Panc1 (cell line): ENCODE data around the gene HS3ST6. TPM values are rescaled to one million over a fixed set of nuclear protein-coding genes. Genes with fewer than 3 reads are reported as not detected.
A peak's percentile ranks its signal among the peaks of the same experiment; 100 is the strongest.
"Not testable (repeated sequence)": the region's sequence is repeated elsewhere in the genome, so short reads cannot be mapped to it uniquely, and the experiment has no call there.

Experiments
- ATAC-seq: fragments of 200-7000 bp; cut with Tn5 transposase; 2 replicates; pipeline ENCODE4 v1.9.1; 2020; ENCODE audit warnings: mild to moderate bottlenecking, moderate library complexity
- BruUV-seq: library from RNA; stranded (reverse); fragments of 400-500 nt; replicated peaks from 2 replicates; lab custom pipeline; 2021; lab: Mats Ljungman, UMichigan
- CTCF ChIA-PET: fragments of 300-600 bp; sonication (Branson Sonifier 250); formaldehyde crosslinking; loops from one replicate; lab custom pipeline; 2022; ENCODE audit warnings: antibody characterized with exemption; lab: Charles Lee
- POLR2A ChIA-PET: fragments of 300-600 bp; sonication (Branson Sonifier 250); formaldehyde crosslinking; loops from one replicate; lab custom pipeline; 2022; ENCODE audit warnings: antibody characterized with exemption; lab: Charles Lee
- DNase-seq: peaks from one replicate; pipeline ENCODE4 v3.0.0-alpha.2; 2010; ENCODE audit warnings: low read depth, low spot score
- H3K27ac ChIP-seq: 2 replicates; pipeline ENCODE4 v1.5.1; 2011; ENCODE audit warnings: mild to moderate bottlenecking, low read length, inconsistent platforms
- H3K27me3 ChIP-seq: fragments of 200-500 bp; sonication (Bioruptor generic); 2 replicates; pipeline ENCODE4 v1.6.0; 2014; ENCODE audit warnings: low read length, inconsistent platforms; ENCODE audit not compliant: control insufficient read depth, insufficient read depth
- H3K36me3 ChIP-seq: fragments of 200-500 bp; sonication (Bioruptor generic); 2 replicates; pipeline ENCODE4 v1.5.1; 2014; ENCODE audit warnings: inconsistent platforms, mild to moderate bottlenecking, low read length, moderate library complexity; ENCODE audit not compliant: control insufficient read depth, insufficient read depth
- H3K4me1 ChIP-seq: 2 replicates; pipeline ENCODE4 v1.5.1; 2011; ENCODE audit warnings: inconsistent platforms, mild to moderate bottlenecking, low read length, moderate library complexity; ENCODE audit not compliant: control insufficient read depth, insufficient read depth
- H3K4me3 ChIP-seq, 2 experiments: 2 replicates each; pipeline ENCODE4 v1.5.1; 2011 to 2012; ENCODE audit warnings: low read depth in 2 of 2, low read length in 2 of 2, mild to moderate bottlenecking in 2 of 2, inconsistent platforms in 1 of 2, moderate library complexity in 1 of 2
- H3K9me3 ChIP-seq: fragments of 200-500 bp; sonication (Bioruptor generic); 2 replicates; pipeline ENCODE4 v1.5.1; 2014; ENCODE audit warnings: low read depth, mild to moderate bottlenecking, inconsistent platforms, low read length, moderate library complexity; ENCODE audit not compliant: control insufficient read depth, insufficient read depth
- POLR2AphosphoS5 ChIP-seq: IDR thresholded peaks from 2 replicates; pipeline ENCODE4 v1.6.1; 2012; ENCODE audit warnings: mild to moderate bottlenecking, low read depth, low read length, moderate library complexity
- REST ChIP-seq, 2 experiments: IDR thresholded peaks; 2 replicates each; pipeline ENCODE4 v1.6.1; 2011 to 2012; ENCODE audit warnings: low read depth in 2 of 2, control low read depth in 1 of 2, low read length in 1 of 2, mild to moderate bottlenecking in 1 of 2, moderate library complexity in 1 of 2; ENCODE audit not compliant: insufficient read depth in 1 of 2
- SIN3A ChIP-seq: IDR thresholded peaks from 2 replicates; pipeline ENCODE4 v1.6.1; 2012; ENCODE audit warnings: low read depth, mild to moderate bottlenecking, low read length, moderate library complexity, borderline replicate concordance; ENCODE audit not compliant: insufficient read depth
- TCF7L2 ChIP-seq: IDR thresholded peaks from 2 replicates; pipeline ENCODE4 v1.6.1; 2011; ENCODE audit warnings: mild to moderate bottlenecking, low read depth, low read length, inconsistent platforms
- in situ Hi-C: cut with HindIII; loops from 2 replicates; pipeline ENCODE4 v1.10.0; 2016; ENCODE audit warnings: low sequenced_read_pairs, low pct_unique_long_range_greater_than_20kb
- intact Hi-C: fragments of 100-400 bp; cut with micrococcal nuclease; formaldehyde crosslinking; loops from one replicate; pipeline ENCODE4 v1.10.0; 2022; ENCODE audit not compliant: unreplicated experiment
- total RNA-seq: library from RNA; stranded (reverse); gene quantifications from one replicate; pipeline ENCODE4 v1.2.1, GENCODE V29; 2021; ENCODE audit not compliant: unreplicated experiment
- TF ChIP-seq, protein P1 (sequence below): fragments of 450-650 bp; IDR thresholded peaks from 2 replicates; pipeline ENCODE4 v1.5.1; 2017; ENCODE audit warnings: mild to moderate bottlenecking

The HS3ST6 gene
- total RNA-seq, 1 experiment from 2014 or later: 3.3 TPM

DNA sequence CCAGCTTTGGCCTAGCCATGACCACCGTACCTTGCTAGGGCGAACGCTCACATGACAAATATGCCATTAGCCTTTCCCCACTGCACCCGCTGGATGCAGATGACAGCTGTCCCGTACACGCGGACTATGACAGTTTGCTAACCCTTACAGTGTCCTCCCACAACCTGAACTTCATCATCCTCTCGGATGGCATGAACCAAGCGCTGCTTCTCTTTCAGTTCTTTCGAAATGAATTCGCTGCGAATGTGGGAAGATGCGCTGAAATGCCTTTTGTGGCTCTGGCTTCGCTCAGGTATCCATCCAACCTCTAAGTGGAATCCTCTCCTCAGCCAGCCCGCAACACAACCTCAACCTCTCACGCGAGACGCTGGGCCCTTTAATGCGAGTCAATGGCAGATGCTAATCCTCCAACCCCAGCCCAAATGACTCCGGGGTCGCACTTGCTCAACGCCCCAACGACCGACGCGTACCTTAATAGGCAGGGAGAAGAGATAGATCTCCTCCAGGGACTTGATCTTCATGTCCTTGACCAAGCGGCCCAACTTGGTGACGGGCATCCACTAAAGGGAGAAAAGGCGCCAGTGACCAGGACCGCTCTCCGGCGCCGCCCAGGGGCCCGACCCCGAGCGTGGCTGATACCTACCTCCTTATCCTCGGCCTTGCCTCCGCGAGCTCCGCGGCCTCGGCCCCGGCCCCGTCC is 45.7 kb upstream of the HS3ST6 start:
- POLR2A ChIA-PET: interaction anchor here (0.6 to 1.1 kb wide), 8 partner anchors 20 to 915 kb away, joined by 3 to 13 read pairs (median 10); partner anchors contain the start of genes GFER, NTHL1 and TSC2
- ATAC-seq (peak; percentile 2), DNase-seq (no peak)
- no peak for TF ChIP-seq REST (IDR thresholded peaks at IDR 0.05; ENCODE audit: insufficient read depth in 1 of 2, low read depth in 2 of 2, low read length in 1 of 2)
- no peak for TF ChIP-seq POLR2AphosphoS5
- TF ChIP-seq SIN3A: no peak
- TF ChIP-seq, protein P1, sequence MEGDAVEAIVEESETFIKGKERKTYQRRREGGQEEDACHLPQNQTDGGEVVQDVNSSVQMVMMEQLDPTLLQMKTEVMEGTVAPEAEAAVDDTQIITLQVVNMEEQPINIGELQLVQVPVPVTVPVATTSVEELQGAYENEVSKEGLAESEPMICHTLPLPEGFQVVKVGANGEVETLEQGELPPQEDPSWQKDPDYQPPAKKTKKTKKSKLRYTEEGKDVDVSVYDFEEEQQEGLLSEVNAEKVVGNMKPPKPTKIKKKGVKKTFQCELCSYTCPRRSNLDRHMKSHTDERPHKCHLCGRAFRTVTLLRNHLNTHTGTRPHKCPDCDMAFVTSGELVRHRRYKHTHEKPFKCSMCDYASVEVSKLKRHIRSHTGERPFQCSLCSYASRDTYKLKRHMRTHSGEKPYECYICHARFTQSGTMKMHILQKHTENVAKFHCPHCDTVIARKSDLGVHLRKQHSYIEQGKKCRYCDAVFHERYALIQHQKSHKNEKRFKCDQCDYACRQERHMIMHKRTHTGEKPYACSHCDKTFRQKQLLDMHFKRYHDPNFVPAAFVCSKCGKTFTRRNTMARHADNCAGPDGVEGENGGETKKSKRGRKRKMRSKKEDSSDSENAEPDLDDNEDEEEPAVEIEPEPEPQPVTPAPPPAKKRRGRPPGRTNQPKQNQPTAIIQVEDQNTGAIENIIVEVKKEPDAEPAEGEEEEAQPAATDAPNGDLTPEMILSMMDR: no peak; the same call in 1 of the 2 replicates
- TF ChIP-seq TCF7L2: no peak
- Histone ChIP-seq H3K4me1 (peaks cover 12% of the 10 kb centered on the region), H3K9me3 (no peaks in the 10 kb centered on the region), H3K27ac (peak overlapping the region; percentile 96), H3K27me3 (no peaks in the 10 kb centered on the region), H3K36me3 (peaks cover 11% of the 10 kb centered on the region), H3K4me3 (peak overlapping the region; percentile 99)
- CTCF ChIA-PET: interaction anchor here (0.5 to 0.7 kb wide), 2 partner anchors 21 to 62 kb away, joined by 4 to 6 read pairs; partner anchors contain the start of gene MSRB1
- intact Hi-C loops (no loop called here), in situ Hi-C loops (no loop called here)
- no TSS peak for BruUV-seq

DNA sequence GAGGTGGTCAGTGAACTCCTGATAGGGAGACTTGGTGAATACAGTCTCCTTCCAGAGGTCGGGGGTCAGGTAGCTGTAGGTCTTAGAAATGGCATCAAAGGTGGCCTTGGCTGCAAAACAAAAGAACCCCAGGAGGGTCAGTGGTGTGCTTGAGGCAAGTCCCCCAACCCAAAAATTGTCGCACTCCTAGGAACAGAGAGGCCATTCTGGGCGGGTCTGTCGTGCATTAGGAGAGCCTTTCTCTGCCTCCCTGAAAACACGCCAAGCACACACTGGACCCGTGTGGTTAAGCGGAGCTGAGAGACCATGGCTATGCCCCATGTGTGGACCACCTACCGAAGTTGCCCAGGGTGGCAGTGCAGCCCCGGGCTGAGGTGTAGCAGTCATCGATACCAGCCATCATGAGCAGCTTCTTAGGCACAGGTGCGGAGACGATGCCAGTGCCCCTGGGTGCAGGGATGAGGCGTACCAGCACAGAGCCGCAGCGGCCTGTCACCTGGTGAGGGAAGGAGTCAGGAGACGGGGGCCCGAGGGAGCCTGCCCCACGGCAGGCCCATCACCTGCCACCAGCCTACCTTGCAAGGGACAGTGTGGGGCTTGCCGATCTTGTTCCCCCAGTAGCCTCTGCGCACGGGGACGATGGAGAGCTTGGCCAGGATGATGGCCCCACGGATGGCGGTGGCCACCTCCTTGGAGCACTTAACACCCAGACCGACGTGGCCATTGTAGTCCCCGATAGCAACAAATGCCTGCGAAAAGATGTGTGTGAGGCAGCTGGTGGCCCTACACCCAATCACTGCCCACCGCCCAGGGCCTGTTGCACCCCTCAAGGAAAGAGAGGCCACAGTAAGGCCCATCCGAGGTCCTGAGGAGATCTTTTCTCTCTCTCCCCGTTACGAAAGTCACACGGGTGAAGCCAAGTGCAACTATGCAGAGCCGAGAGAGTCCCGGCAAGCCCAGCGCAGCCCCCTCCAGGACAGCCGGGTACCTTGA is 44.2 kb upstream of the HS3ST6 start:
- intact Hi-C loops, POLR2A ChIA-PET, in situ Hi-C loops, DNase-seq, H3K9me3 ChIP-seq, ATAC-seq, H3K27me3 ChIP-seq, CTCF ChIA-PET: not testable (repeated sequence)
- Histone ChIP-seq H3K4me3 (peak overlapping the region; percentile 99), H3K36me3 (peaks cover 11% of the 10 kb centered on the region), H3K27ac (peak overlapping the region; percentile 96), H3K4me1 (peaks cover 12% of the 10 kb centered on the region)
- TSS peak; percentile 95 for BruUV-seq
